PC-3 (cell line): ENCODE data around the gene ADGRL3. TPM values are rescaled to one million over a fixed set of nuclear protein-coding genes. Genes with fewer than 3 reads are reported as not detected.

ENCODE experiments used
- ATAC-seq: fragments of 200-7000 bp; cut with Tn5 transposase; 2 replicates; pipeline ENCODE4 v1.9.1; 2020; ENCODE audit warnings: mild to moderate bottlenecking, moderate library complexity
- BruUV-seq: library from RNA; stranded (reverse); fragments of 400-500 nt; replicated peaks from 2 replicates; lab custom pipeline; 2021; lab: Mats Ljungman, UMichigan
- CTCF ChIA-PET: fragments of 300-600 bp; sonication (Branson Sonifier 250); formaldehyde crosslinking; loops from one replicate; lab custom pipeline; 2022; ENCODE audit warnings: antibody characterized with exemption; lab: Charles Lee
- POLR2A ChIA-PET: fragments of 300-600 bp; sonication (Branson Sonifier 250); formaldehyde crosslinking; loops from one replicate; lab custom pipeline; 2022; ENCODE audit warnings: antibody characterized with exemption; ENCODE audit not compliant: unreplicated experiment; lab: Charles Lee
- DNase-seq: peaks from one replicate; pipeline ENCODE4 v3.0.0-alpha.2; 2015
- H2AFZ ChIP-seq: fragments of 300-600 bp; sonication (generic); 2 replicates; pipeline ENCODE4 v1.6.0; 2016; ENCODE audit warnings: antibody characterized with exemption, low read length
- H3F3A ChIP-seq: fragments of 300-600 bp; sonication (generic); one replicate; pipeline ENCODE4 v1.6.0; 2017; ENCODE audit warnings: antibody characterized with exemption, low read length, control low read depth, mild to moderate bottlenecking; ENCODE audit not compliant: unreplicated experiment
- H3K27ac ChIP-seq: fragments of 300-600 bp; sonication (generic); 2 replicates; pipeline ENCODE4 v1.5.1; 2016; ENCODE audit warnings: mild to moderate bottlenecking, low read length
- H3K27me3 ChIP-seq: fragments of 300-600 bp; sonication (generic); 2 replicates; pipeline ENCODE4 v1.6.1; 2016; ENCODE audit warnings: low read length, mixed read lengths
- H3K36me3 ChIP-seq: fragments of 300-600 bp; sonication (generic); 2 replicates; pipeline ENCODE4 v1.6.1; 2016; ENCODE audit warnings: low read depth, mixed run types, low read length, mixed read lengths
- H3K4me1 ChIP-seq: fragments of 300-600 bp; sonication (generic); 2 replicates; pipeline ENCODE4 v1.5.1; 2016; ENCODE audit warnings: low read length; ENCODE audit not compliant: insufficient read depth
- H3K4me2 ChIP-seq: fragments of 300-600 bp; sonication (generic); 2 replicates; pipeline ENCODE4 v1.6.0; 2016; ENCODE audit warnings: low read length
- H3K4me3 ChIP-seq: fragments of 300-600 bp; sonication (generic); 2 replicates; pipeline ENCODE4 v1.5.1; 2016; ENCODE audit warnings: mild to moderate bottlenecking, low read length, mixed read lengths
- H3K79me2 ChIP-seq: fragments of 300-600 bp; sonication (generic); 2 replicates; pipeline ENCODE4 v1.6.1; 2017; ENCODE audit warnings: low read length, mixed read lengths
- H3K9ac ChIP-seq: fragments of 300-600 bp; sonication (generic); 2 replicates; pipeline ENCODE4 v1.6.0; 2016; ENCODE audit warnings: mild to moderate bottlenecking, low read length
- H3K9me2 ChIP-seq: fragments of 300-600 bp; sonication (generic); replicated peaks from 2 replicates; pipeline ENCODE4 v1.6.1; 2016; ENCODE audit warnings: mixed run types, low read length, mixed read lengths
- H3K9me3 ChIP-seq: fragments of 300-600 bp; sonication (generic); 2 replicates; pipeline ENCODE4 v1.6.1; 2016; ENCODE audit warnings: low read length, mixed read lengths
- H4K20me1 ChIP-seq: fragments of 300-600 bp; sonication (generic); 2 replicates; pipeline ENCODE4 v1.6.1; 2016; ENCODE audit warnings: low read length, mixed read lengths
- EZH2 ChIP-seq: fragments of 300-600 bp; sonication (generic); IDR thresholded peaks from one replicate; pipeline ENCODE4 v1.6.1; 2017; ENCODE audit warnings: antibody characterized with exemption, mild to moderate bottlenecking, low read length; ENCODE audit not compliant: unreplicated experiment
- EZH2phosphoT487 ChIP-seq: fragments of 300-600 bp; sonication (generic); IDR thresholded peaks from 2 replicates; pipeline ENCODE4 v1.6.1; 2018; ENCODE audit warnings: mild to moderate bottlenecking, antibody characterized with exemption, low read length, borderline replicate concordance
- intact Hi-C: fragments of 100-400 bp; cut with micrococcal nuclease; formaldehyde crosslinking; loops from 2 replicates; pipeline ENCODE4 v1.9.0; 2023
- total RNA-seq: library from RNA; depleted of rRNA; stranded (reverse); fragments of >200 nt; gene quantifications from 2 replicates; pipeline ENCODE4 v1.2.3, GENCODE V29; 2014
- TF ChIP-seq, protein P1 (sequence below): fragments of 300-600 bp; sonication (generic); conservative IDR thresholded peaks from 2 replicates; pipeline ENCODE4 v1.5.1; 2017; ENCODE audit warnings: antibody characterized with exemption, low read depth, mild to moderate bottlenecking, low read length

ADGRL3 gene
- total RNA-seq, 1 experiment from 2014 or later, result 0.66 TPM

GRCh38 chr4:61333490-61333889 lies 133.4 kb downstream of the ADGRL3 start:
- Histone ChIP-seq H3K79me2 (no peaks in the 10 kb centered on the region), H3F3A (no peaks in the 10 kb centered on the region), H3K36me3 (no peaks in the 10 kb centered on the region), H4K20me1 (no peaks in the 10 kb centered on the region), H3K27me3 (no peaks in the 10 kb centered on the region), H2AFZ (no peak overlapping the region), H3K4me3 (no peak overlapping the region), H3K9me2 (no peaks in the 10 kb centered on the region), H3K9me3 (no peaks in the 10 kb centered on the region), H3K27ac (no peak overlapping the region), H3K4me1 (no peaks in the 10 kb centered on the region), H3K9ac (no peak overlapping the region), H3K4me2 (no peak overlapping the region)
- intact Hi-C loops, result no loop called here
- no peak for DNase-seq
- TF ChIP-seq EZH2 (no peak), EZH2phosphoT487 (no peak)
- TF ChIP-seq, protein P1, sequence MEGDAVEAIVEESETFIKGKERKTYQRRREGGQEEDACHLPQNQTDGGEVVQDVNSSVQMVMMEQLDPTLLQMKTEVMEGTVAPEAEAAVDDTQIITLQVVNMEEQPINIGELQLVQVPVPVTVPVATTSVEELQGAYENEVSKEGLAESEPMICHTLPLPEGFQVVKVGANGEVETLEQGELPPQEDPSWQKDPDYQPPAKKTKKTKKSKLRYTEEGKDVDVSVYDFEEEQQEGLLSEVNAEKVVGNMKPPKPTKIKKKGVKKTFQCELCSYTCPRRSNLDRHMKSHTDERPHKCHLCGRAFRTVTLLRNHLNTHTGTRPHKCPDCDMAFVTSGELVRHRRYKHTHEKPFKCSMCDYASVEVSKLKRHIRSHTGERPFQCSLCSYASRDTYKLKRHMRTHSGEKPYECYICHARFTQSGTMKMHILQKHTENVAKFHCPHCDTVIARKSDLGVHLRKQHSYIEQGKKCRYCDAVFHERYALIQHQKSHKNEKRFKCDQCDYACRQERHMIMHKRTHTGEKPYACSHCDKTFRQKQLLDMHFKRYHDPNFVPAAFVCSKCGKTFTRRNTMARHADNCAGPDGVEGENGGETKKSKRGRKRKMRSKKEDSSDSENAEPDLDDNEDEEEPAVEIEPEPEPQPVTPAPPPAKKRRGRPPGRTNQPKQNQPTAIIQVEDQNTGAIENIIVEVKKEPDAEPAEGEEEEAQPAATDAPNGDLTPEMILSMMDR, result no peak
- ChIA-PET CTCF (no interaction called here), POLR2A (no interaction called here)
- BruUV-seq, result no TSS peak
- no peak for ATAC-seq

GRCh38 chr4:61335241-61335763 lies 135.2 kb downstream of the ADGRL3 start:
- Histone ChIP-seq H2AFZ (no peak overlapping the region), H3F3A (no peaks in the 10 kb centered on the region), H3K4me1 (no peaks in the 10 kb centered on the region), H3K4me3 (no peak overlapping the region), H4K20me1 (no peaks in the 10 kb centered on the region), H3K27me3 (no peaks in the 10 kb centered on the region), H3K4me2 (no peak overlapping the region), H3K9me2 (no peaks in the 10 kb centered on the region), H3K27ac (no peak overlapping the region), H3K36me3 (no peaks in the 10 kb centered on the region), H3K79me2 (no peaks in the 10 kb centered on the region), H3K9ac (no peak overlapping the region), H3K9me3 (no peaks in the 10 kb centered on the region)
- BruUV-seq, result no TSS peak
- intact Hi-C loops, result no loop called here
- CTCF ChIA-PET, result no interaction called here
- POLR2A ChIA-PET, result no interaction called here
- TF ChIP-seq EZH2, result no peak
- DNase-seq (no peak), ATAC-seq (no peak)

- no peaks in the 10 kb centered on the region for H3K36me3 ChIP-seq
- no peak overlapping the region for H3K9ac ChIP-seq
- H3K4me2 ChIP-seq, result no peak overlapping the region
- H3K9me3 ChIP-seq, result no peaks in the 10 kb centered on the region
- no peaks in the 10 kb centered on the region for H3K4me1 ChIP-seq
- BruUV-seq, result no TSS peak
- H3K79me2 ChIP-seq, result no peaks in the 10 kb centered on the region
- H3F3A ChIP-seq, result no peaks in the 10 kb centered on the region
- no peak overlapping the region for H3K27ac ChIP-seq
- ATAC-seq (no peak), DNase-seq (no peak)
- ChIA-PET CTCF (no interaction called here), POLR2A (no interaction called here)
- no peak overlapping the region for H2AFZ ChIP-seq
- H3K9me2 ChIP-seq, result no peaks in the 10 kb centered on the region
- no peaks in the 10 kb centered on the region for H4K20me1 ChIP-seq
- no peak overlapping the region for H3K4me3 ChIP-seq
- H3K27me3 ChIP-seq, result no peaks in the 10 kb centered on the region
- TF ChIP-seq, protein P1, result no peak
- TF ChIP-seq EZH2phosphoT487 (no peak), EZH2 (no peak)
- intact Hi-C loops, result no loop called here
Measured at GRCh38 chr4:61336488-61336887, 136.4 kb downstream of the ADGRL3 start.
